ENCODE measurements around the gene TOX3. TPM values are rescaled to one million over a fixed set of nuclear protein-coding genes. Genes with fewer than 3 reads are reported as not detected.

The TOX3 gene
- total RNA-seq, 2 experiments from 2014 or later, result not detected

DNA sequence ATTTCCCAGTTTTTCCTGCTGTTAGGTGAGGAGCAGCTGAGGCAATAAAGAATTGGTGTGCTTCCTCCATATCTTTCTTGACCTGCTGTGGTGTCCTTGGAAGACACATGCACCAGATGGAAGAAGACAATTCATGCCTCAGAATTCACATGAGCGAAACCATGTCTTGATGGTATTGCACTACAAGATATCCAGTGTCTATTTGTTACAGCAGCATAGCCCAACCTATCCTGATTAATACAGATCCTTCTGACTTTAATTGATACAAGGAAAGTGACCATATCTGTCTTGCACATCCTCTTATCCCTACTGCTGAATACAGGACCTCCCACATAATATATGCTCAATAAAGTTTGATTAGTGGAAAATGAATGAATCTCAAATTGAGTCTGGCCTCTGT, 9.1 kb upstream of the TOX3 start:
- POLR2A ChIA-PET, result no interaction called here
- Mint-ChIP-seq H3K9me3 (no peaks in the 10 kb centered on the region), H3K27me3 (no peaks in the 10 kb centered on the region), H3K36me3 (ENCODE audit: low read depth) (no peaks in the 10 kb centered on the region), H3K4me1 (no peaks in the 10 kb centered on the region), H3K4me3 (no peak overlapping the region), H3K27ac (no peak overlapping the region)
- CTCF ChIA-PET, result no interaction called here
- no peak for DNase-seq

DNA sequence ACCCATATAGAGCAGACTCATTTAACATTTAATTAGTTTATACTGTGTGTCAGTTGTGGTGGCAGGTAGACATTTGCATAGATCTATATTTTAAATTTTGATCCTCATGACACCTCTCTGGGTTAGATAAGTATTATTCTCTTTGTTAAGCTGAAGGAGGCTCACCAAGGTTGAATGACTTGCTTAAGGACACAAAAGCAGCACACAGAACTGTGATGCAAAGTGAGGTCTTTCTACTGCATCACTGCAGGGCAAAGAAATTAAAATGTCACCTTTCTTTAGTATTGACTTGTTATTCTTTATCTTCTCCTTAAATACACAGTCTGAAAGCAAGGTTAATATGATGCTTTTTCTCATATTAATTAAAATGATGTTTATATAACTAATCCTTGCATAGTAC, 8.6 kb upstream of the TOX3 start:
- POLR2A ChIA-PET, result no interaction called here
- no peaks in the 10 kb centered on the region for H3K4me1 Mint-ChIP-seq
- H3K4me3 Mint-ChIP-seq, result no peak overlapping the region
- no peak overlapping the region for H3K27ac Mint-ChIP-seq
- no peaks in the 10 kb centered on the region for H3K27me3 Mint-ChIP-seq
- CTCF ChIA-PET, result no interaction called here
- DNase-seq, result no peak
- H3K36me3 Mint-ChIP-seq (ENCODE audit: low read depth), result no peaks in the 10 kb centered on the region
- H3K9me3 Mint-ChIP-seq, result no peaks in the 10 kb centered on the region

DNA sequence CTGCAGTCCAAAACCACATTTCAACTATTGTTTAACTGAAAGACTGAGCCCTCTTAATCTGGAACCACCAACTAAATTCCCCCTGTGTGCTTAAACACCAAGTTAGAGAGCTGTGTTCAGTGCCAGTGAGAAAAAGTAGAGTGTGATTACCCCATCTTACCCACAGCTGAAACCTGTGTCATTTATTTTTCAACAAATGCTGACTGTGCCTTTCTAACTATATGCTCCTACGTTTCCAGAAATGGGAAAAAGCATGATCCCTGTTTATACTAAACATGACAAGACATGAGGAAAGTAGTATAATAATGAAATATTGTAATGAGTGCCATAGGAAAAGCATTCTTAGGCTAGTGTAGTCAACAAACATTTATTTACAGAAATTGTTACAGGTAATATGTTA, 7.4 kb upstream of the TOX3 start:
- Mint-ChIP-seq H3K4me3 (no peak overlapping the region), H3K27ac (no peak overlapping the region), H3K36me3 (ENCODE audit: low read depth) (no peaks in the 10 kb centered on the region), H3K4me1 (no peaks in the 10 kb centered on the region), H3K27me3 (no peaks in the 10 kb centered on the region), H3K9me3 (no peaks in the 10 kb centered on the region)
- no peak for DNase-seq
- POLR2A ChIA-PET, result no interaction called here
- CTCF ChIA-PET, result no interaction called here

DNA sequence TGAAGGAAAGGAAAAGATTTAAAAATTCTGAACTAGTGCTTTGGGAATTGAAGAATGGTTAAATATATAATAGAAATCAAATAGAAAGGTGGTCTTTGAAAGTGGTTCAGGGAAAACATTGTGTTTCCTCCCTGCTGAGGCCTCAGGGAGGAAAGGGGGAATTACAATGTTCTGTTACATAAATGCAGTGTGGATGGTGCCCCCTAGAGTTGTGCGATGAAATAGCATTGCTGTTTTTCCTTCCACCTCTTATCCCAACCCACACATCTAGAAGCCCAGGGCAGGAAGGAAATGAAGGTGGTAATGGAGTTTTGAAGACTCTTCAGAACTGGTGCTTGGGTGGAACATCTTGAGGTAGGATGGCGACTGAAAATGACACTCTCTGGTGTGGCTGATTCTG, 6.4 kb upstream of the TOX3 start:
- Mint-ChIP-seq H3K27me3 (peaks cover 8% of the 10 kb centered on the region), H3K4me1 (no peaks in the 10 kb centered on the region), H3K36me3 (ENCODE audit: low read depth) (no peaks in the 10 kb centered on the region), H3K4me3 (no peak overlapping the region), H3K9me3 (no peaks in the 10 kb centered on the region), H3K27ac (no peak overlapping the region)
- ChIA-PET CTCF (no interaction called here), POLR2A (no interaction called here)
- DNase-seq, result no peak

DNA sequence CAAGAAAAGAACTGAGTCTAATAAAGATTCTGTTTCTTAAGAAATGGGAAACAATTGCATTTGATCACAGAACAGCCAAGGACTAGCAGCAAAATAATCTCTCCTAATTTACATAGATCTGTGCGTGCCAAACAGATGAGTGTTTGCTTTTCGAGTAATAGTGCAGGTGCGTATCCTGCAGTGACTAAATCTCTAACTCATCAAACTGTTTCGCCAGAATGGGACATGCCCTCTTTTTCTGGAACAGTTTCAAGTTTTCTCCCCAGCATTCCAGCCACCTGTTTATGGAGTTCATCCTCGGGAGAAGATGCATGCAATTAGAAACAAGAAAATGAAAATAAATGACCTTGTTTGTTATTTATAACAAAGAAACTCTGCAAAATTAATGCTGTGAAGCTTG, 5.7 kb upstream of the TOX3 start:
- DNase-seq, result no peak
- Mint-ChIP-seq H3K36me3 (ENCODE audit: low read depth) (no peaks in the 10 kb centered on the region), H3K27ac (no peak overlapping the region), H3K4me3 (no peak overlapping the region), H3K9me3 (no peaks in the 10 kb centered on the region), H3K27me3 (peaks cover 15% of the 10 kb centered on the region), H3K4me1 (peaks cover under 1% of the 10 kb centered on the region)
- ChIA-PET POLR2A (no interaction called here), CTCF (no interaction called here)

DNA sequence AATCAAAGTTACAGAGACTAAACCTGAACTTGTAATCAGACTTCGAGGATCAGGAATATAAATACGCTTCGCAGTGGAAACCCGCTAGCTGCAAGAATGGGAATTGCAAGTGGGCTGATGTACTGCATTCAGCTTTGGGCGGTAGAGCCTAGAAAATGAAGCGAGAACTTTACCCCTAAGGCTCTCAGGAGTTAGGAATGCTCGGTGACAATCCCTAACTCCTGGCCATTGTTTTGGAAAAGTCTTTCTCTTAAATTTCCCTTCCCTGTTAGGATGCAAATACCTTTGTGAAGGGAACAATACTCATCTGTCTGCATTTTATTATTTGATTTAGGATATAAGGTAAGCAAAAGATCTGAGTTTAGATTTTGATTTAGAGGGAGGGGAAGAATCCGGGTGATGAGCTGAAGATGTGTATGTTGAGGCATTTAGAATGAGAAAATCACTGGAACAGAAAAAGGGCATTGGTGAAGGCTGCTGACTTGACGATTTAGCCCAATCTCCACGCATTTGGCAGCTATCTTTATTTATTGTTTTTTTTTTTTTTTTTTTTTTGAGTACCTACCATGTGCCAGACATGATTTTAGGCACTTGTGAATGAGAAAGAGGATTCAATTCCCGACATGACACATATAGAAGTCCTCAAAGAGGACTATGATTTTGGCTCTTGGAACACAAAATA, 2.2 kb upstream of the TOX3 start:
- Mint-ChIP-seq H3K4me1 (peaks cover 3% of the 10 kb centered on the region), H3K4me3 (no peak overlapping the region), H3K9me3 (no peaks in the 10 kb centered on the region), H3K36me3 (ENCODE audit: low read depth) (no peaks in the 10 kb centered on the region), H3K27me3 (peaks cover 40% of the 10 kb centered on the region), H3K27ac (no peak overlapping the region)
- ChIA-PET POLR2A (interaction anchor here (0.7 kb wide), 1 partner anchor 666 kb away, joined by 3 read pairs; no protein-coding TSS in a partner anchor), CTCF (interaction anchor here (0.5 kb wide), 1 partner anchor 434 kb away, joined by 3 read pairs; no protein-coding TSS in a partner anchor)
- no peak for DNase-seq

DNA sequence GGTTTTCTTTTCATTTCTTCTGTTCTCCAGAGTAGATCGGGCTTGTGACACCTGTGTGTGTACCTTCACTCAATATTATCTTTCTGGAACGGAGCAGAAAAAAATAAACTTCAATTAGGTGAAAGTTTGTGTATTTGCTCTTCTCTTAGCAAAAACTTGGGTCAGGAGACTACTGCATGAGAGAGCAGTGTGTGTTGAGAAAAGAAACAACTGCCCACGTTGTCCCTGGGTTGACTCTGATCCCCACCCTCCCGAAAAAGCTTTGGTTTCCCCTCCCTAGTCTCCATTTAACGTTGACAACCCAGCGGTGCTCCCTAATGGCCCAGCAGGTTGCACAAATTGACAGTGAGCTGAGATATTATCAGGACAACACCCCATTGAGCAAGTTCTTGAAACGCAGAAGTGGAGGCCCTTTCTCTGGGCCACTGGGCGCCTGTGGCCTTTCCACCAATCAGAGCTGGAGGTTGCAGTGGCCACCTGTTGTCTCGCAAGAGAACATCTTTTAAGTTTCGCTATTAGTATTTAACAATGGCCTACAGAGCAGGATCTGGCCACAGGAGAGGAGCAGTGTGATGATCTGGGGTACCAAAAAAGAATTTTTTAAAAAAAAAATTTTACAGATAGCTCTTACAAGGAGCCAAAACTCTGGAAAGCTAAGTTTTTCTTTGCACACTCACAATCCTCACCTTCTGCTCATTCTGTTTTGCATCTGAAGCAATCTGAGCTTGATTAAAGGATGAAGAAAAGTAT, 1.5 kb upstream of the TOX3 start:
- Mint-ChIP-seq H3K27ac (no peak overlapping the region), H3K36me3 (ENCODE audit: low read depth) (no peaks in the 10 kb centered on the region), H3K27me3 (peaks cover 44% of the 10 kb centered on the region), H3K9me3 (no peaks in the 10 kb centered on the region), H3K4me3 (no peak overlapping the region), H3K4me1 (peaks cover 3% of the 10 kb centered on the region)
- DNase-seq, result no peak
- CTCF ChIA-PET, result interaction anchor here (0.5 kb wide), 1 partner anchor 434 kb away, joined by 3 read pairs; no protein-coding TSS in a partner anchor
- POLR2A ChIA-PET, result no interaction called here

DNA sequence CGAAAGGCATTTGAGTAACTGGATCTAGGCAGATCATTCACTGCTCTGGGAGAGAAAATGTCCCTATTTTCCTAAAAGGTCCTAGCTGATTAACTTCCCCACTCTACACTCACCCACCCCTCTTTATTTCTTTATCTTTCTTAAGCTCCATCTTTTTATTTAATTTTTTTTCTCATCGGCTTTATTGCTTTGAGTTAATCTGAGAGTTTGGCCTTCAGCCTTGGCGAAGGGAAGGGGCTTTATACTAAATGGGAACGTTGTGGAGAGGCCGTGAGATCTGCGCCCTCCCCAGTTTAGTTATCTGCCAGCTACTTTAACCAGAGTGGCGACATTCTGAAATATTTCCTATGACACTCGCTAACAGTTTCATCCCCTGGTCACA, 882 bp upstream of the TOX3 start:
- no peaks in the 10 kb centered on the region for H3K36me3 Mint-ChIP-seq (ENCODE audit: low read depth)
- H3K27ac Mint-ChIP-seq, result no peak overlapping the region
- H3K4me1 Mint-ChIP-seq, result peaks cover 3% of the 10 kb centered on the region
- H3K27me3 Mint-ChIP-seq, result peaks cover 44% of the 10 kb centered on the region
- no peaks in the 10 kb centered on the region for H3K9me3 Mint-ChIP-seq
- DNase-seq, result no peak
- no peak overlapping the region for H3K4me3 Mint-ChIP-seq
- POLR2A ChIA-PET, result no interaction called here
- CTCF ChIA-PET, result no interaction called here

DNA sequence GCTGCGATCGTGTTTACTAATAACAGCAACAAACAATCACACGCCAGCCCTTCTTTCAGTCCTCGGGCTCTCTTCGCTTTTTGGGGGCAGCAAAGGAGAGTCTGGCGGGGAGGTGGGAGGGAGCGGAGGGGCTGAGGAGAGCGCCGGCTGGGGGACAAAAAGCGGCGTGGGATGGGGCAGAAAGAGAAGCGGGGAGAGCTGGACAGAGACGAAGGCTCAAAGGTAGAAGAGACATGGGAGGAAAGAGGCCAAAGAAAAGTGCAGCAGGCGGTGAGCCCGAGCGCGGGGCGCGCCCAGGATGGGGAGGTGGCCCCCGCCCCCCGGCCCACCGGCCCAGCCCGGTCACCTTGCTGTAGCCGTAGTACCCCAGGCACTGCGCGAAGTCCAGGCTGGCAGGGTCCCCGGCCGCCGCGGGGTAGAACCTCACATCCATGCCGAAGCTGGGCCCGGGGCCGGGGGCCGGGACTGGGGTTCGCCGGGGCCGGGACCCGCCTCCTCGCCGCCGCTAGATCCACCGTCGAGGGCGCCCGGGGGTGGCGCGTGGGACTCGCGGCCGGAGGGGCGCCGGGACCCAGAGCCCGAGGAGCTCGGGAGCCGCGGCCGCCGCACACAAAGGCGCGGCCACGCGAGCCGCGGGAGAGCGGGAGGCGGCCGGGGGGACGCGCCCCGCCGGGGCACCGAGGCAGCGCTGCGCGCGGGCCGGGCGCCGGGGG, 496 bp downstream of the TOX3 start:
- Mint-ChIP-seq H3K36me3 (ENCODE audit: low read depth) (no peaks in the 10 kb centered on the region), H3K4me3 (no peak overlapping the region), H3K4me1 (peaks cover 3% of the 10 kb centered on the region), H3K27me3 (peaks cover 44% of the 10 kb centered on the region), H3K27ac (no peak overlapping the region), H3K9me3 (no peaks in the 10 kb centered on the region)
- CTCF ChIA-PET, result no interaction called here
- no peak for DNase-seq
- POLR2A ChIA-PET, result no interaction called here

DNA sequence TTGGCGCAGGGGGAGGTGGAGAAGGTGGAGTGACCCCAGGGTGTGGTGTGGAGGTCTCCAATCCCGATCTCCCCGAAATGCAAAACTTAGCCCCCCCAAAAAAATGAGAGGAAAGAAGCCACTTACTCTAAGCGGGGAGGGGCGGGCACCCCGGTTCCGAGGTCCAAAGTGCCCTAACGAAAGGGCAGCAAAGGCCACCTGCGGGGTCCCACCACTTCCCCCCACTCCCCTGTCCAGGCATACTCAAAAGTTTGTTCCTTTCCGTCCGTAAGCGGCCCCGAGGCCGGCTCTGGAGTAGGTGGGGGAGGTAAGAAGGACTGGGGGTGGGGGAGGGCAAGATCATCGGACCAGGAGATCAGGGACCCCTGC, 1.1 kb downstream of the TOX3 start:
- H3K27ac Mint-ChIP-seq, result no peak overlapping the region
- H3K27me3 Mint-ChIP-seq, result peaks cover 44% of the 10 kb centered on the region
- no peaks in the 10 kb centered on the region for H3K9me3 Mint-ChIP-seq
- POLR2A ChIA-PET, result no interaction called here
- H3K4me1 Mint-ChIP-seq, result peaks cover 3% of the 10 kb centered on the region
- CTCF ChIA-PET, result no interaction called here
- no peak for DNase-seq
- no peaks in the 10 kb centered on the region for H3K36me3 Mint-ChIP-seq (ENCODE audit: low read depth)
- H3K4me3 Mint-ChIP-seq, result no peak overlapping the region

DNA sequence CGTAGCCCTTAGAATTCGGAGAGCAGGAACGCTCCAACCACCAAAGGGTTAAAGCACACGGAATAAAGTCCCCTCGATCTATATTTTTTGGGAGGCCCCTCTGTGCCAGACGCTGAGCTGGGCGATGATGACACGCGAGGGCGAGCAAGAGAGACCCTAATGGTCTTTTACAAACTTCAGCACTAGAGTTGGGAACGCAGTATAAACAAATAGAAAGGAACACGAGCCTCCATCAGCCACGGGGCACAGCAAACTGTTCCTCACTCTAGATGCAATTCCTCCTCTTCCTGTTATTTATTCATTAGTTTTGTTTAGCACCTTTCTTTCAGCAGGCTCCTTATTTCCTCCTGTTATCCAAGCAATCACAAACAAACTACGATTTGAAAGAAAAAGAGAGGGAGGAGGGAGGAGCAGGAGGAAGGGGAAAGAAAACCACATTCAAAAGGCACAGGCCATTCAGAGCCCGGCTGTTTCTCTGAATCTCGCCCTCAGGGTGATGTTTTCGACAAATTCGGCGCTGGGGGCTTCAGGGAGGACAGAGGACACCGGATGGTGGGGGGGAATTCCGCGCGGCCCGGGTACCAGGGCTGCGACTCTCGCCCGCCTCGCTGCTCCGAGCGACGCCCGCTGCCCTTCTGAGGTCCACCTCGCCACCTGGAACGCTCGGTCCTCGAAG, 1.6 kb downstream of the TOX3 start:
- DNase-seq, result no peak
- no peaks in the 10 kb centered on the region for H3K9me3 Mint-ChIP-seq
- H3K4me1 Mint-ChIP-seq, result peaks cover 3% of the 10 kb centered on the region
- peaks cover 44% of the 10 kb centered on the region for H3K27me3 Mint-ChIP-seq
- H3K27ac Mint-ChIP-seq, result no peak overlapping the region
- CTCF ChIA-PET, result no interaction called here
- POLR2A ChIA-PET, result no interaction called here
- no peak overlapping the region for H3K4me3 Mint-ChIP-seq
- no peaks in the 10 kb centered on the region for H3K36me3 Mint-ChIP-seq (ENCODE audit: low read depth)

DNA sequence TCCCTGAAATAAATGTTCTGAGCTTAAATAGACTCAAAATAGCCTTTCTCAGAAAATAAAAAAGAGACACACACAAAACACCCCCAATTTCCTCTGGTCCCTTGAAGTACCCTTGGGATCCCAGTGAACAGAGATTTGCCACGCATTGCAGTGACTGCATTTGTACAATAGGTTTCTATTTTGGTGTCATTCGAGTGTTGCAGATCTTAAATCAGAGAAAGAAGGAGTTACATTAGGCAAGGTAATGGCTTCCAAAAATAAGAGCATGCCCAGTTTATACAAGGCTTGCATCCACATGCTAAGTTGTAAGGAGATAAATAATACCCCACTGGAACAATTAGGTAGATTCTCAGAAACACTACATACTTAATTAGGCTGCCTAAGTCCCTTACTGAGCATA, 2.2 kb downstream of the TOX3 start:
- Mint-ChIP-seq H3K27ac (no peak overlapping the region), H3K9me3 (no peaks in the 10 kb centered on the region), H3K27me3 (peaks cover 44% of the 10 kb centered on the region)

DNA sequence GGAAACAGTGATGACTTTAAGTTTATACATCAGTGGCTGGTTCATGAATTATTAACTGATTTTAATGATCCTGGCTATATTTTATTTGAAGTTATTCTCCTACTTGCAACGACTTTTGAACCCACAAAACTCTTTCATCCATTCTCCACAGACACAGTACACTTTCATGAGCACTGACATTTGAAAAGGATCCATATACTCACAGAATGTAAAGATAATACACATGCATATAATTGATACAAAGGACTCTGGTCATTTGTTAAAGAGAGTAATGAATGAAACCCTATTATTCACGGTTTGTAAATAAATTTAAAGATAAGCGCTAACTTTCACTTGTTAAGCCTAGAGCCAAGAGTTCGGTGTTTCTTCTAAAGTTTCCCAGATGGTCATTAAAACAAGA, 3.3 kb downstream of the TOX3 start:
- ChIA-PET POLR2A (no interaction called here), CTCF (no interaction called here)
- Mint-ChIP-seq H3K27me3 (peaks cover 38% of the 10 kb centered on the region), H3K4me3 (no peak overlapping the region), H3K4me1 (peaks cover 3% of the 10 kb centered on the region), H3K36me3 (ENCODE audit: low read depth) (no peaks in the 10 kb centered on the region), H3K27ac (no peak overlapping the region), H3K9me3 (no peaks in the 10 kb centered on the region)
- DNase-seq, result no peak

More for the DNA sequence above, 2.2 kb downstream of the TOX3 start:
- CTCF ChIA-PET, result no interaction called here
- POLR2A ChIA-PET, result no interaction called here
- Mint-ChIP-seq H3K4me3 (no peak overlapping the region), H3K4me1 (peaks cover 3% of the 10 kb centered on the region), H3K36me3 (ENCODE audit: low read depth) (no peaks in the 10 kb centered on the region)
- no peak for DNase-seq

Data from activated CD4-positive, alpha-beta T cell treated with anti-CD3 and anti-CD28 coated beads, Interleukin-2, amount 10 ng/mL, durations not matched to agents 7 days and 5 days (primary cell).